OCI-M1 (cell line): ENCODE measurements around the gene RNU5D-1.

ENCODE experiments used
- DNase-seq: peaks from one replicate; lab custom pipeline; 2025; lab: John Stamatoyannopoulos, UW

The RNU5D-1 gene

DNA sequence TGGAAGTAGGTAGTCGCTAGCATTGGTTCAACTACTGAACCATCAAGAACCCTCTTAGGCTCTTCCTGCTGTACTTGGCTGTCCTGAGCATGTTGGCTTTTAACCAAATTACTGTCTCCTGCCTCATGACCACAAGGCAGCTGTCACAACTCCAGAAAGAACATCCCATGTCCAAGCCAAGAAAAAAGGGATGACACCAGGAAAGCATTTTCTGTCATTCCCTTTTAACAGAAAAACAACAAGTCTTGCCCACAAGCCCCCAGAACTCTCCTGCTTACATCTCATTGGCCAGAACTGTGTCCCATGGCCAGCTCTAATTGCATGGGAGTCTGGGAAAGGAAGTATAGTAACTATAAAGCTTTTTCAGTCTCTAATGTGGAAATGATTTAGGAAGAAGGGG lies 2.4 kb upstream of the RNU5D-1 start:
- DNase-seq, result peak; percentile 18

DNA sequence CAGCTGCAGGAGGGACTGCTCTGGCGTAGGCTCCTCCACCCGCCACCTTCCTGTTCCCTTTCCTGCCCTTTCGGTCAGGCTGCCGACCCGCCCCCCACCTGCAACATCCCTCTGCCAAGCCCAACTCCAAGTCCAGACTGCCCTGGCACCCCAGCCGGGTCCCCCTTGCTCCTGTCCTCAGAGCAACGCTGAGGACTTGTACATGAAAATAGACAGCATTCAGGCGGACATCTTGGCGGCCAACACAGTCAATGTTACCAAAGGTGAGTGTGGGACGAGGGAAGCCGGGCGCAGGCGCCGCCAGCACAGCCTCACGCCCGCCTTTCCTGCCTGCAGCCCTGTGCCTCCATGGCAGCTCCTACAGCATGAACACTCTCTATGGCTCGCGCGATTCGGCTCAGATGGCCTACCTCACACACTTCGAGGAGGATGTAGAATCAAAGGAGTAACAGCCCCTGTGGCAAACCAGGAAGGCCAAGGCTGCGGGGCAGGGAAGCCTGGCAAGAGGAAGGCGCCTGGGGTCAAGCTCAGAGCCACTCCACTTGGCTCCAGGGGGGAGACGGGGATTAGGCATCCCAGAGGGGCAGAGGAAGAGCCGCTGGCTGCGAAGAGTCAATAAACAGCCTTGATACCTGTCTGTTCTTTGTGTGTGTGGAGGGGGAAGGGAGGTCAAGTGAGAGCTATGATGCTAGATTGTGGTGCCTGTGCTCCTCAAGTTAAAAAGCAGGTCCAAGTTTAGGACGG lies 5.8 kb downstream of the RNU5D-1 start:
- DNase-seq, result no peak

DNA sequence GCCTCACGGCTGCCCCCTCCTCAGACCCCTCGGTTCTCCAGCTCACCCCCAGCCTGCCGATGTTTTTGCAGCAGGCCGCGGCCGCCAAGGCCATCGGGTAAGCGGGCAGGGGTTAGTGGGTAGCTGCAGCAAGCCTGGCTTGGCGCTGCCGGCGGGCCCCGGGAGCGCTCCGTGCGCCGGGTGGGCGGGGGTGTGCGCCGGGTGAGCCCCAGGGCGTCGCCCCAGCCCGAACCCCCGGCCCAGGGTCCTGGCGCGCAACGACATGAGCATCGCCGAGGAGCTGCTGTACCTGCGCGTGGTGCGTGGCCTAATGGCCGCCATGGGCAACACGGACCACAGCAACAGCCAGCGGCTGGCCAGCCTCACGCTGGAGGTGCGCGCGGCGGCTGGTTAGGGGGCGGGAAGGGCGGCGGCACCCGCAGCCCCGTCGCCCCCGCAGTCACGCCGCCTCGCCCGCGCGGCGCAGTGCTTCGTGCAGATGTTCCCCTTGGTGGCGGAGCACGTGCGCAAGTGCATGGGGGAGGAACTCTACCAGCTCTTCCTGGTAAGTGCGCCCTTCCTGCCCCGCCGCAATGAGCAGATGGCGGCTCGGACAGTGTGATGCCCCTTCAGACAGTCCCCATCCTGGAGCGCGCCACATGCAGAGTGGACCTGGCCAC lies 6.5 kb downstream of the RNU5D-1 start:
- no peak for DNase-seq

DNA sequence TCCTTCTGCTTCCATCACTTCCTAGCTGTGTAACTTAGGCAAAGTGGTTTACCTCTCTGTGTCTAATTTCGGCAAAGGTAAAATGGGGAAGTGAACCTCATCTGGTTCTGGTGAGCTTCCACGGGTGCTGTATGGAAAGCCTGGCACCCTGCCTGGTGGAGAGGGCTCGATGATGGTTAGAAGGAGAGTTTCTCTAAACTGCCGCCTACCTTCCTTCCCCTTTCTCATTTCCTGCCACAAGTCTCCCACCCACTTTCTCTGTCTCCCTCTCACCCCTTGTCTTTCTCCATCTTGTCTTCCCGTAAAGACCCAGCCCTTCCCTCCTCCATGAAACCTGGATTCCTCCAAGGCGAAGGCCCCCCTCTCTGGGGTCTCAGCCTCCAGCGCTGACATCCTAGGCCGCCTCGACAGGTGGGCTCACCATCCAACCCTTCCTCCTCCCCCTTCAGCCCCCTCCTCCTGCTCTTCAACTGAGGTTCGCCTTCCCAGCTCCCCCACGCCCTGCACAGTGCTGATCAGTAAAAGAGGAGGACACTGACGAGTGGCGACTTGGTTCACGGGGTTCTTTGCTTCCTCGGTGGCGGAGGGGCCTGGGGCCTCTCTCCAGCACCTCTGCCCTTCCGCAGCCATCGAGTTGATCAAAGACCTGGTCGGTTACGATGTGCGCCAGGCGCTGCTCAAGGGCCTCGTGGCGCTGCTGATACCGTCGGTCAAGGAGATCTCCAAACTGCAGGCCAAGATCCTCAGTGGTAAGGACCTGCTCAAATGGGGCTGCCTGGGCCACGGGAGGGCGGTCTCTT lies 7.3 kb downstream of the RNU5D-1 start:
- DNase-seq, result peak; percentile 69

DNA sequence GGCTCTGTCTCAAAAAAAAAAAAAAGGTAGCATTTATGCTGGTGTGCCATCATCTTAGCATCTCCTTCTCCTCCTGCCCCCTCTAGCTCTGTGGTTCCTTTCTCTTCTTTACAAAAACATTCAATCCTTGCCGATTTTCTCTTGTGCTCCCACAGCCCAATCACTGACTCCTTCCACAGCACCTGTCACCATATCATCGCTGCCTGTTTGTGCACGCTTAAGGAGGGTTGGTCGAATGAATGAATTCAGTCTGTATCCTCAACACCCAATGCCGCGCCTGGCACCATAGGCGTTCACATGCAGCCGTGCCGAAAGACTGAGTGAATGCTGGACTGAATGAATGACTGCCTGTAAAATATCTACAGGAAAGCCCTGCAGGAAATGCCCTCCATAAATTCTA lies 7.9 kb downstream of the RNU5D-1 start:
- no peak for DNase-seq

DNA sequence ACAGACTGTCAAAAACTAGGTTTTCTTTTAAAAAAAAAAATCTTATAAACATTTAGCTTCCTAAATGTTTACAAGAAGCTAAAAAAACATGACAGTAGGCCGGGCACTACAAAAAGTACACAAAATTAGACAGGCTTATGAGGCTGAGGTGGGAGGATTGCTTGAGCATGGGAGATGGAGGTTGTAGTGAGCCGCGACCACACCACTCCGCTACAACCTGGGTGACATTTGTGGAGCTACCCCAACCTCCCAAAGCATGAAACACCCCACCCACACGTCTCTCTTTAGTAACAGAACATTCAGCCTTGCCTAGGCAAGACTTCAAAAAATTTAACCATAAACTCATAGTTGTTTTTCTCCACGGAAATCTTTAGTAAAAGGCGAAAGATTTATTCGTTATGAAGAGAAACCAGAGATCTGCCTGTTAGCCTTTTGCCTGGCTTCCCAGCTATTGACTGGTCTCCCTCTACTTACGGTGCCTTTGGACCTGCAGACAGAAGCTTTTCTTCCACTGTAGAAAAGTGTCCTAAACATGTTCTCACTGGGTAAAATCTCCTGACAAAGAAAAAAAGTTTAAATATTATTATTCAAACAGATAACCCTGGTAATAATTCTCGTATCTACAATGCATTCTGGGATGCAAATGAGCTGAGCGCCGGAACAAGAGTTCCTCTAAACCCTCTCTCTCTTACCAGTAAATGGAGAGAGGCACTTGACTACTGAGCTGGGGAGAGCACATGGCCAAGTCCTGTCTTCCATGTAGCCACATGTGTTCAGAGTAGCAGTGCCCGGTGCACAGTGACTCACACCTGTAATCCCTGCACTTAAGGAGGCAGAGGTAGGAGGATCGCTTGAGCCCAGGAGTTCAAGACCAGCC lies 9.2 kb downstream of the RNU5D-1 start:
- peak; percentile 98 for DNase-seq

DNA sequence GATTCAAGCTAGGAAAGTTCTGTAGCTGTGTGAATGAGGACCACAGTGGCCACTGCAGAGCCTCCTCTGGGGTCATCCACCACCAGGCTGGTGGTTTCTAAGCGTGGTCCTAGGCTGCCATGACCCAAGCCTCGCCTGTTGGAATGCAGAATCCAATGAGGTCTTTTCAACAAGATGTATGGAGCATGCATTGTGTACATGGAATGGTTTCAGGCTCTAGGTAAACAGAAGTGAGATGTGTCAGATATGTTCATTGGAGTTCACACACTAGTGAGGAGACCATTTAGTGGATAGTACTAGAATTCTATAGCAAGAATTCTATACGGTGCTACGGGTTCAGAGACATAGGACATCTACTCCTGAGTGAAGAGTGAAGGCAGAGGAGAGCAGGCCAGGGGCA lies 10.7 kb downstream of the RNU5D-1 start:
- no peak for DNase-seq

DNA sequence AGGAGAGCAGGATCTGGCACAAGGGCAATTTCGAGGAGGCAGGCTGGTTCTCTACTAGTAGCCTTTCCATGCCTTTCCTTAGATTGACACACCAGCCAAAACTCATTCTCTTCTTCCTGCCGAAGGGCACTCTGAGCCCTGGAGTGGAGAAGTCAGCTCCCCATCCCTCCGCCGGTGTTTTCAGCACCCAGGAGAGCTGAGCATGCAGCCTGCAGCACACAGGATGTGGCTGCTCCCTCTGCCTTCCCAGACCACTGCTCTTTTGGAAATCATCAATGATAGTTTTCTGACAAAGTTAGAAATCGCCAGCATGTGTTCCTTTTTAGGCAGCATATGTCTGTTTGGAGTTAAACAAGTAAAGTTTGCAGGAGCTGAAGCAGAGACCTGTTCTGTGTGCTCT lies 11.7 kb downstream of the RNU5D-1 start:
- DNase-seq, result no peak

DNA sequence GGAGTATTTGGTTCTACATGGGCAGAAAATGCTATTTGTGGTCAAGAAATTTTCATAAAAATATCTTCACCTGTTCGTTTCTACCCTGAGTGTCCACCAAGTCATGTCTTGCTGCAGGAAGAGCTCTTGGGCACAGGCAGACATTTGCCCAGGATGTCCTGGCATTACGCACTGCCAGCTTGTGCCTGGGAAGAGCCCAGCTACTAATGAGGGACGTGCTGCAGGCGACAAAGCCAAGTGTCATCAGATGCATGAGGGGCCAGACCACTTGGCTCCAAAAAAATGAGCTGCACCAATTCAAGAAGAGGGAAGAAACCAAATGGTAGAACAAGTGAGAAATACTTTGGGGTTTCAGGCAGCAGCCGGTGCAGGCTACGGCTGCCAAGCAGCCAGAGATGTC lies 12.9 kb downstream of the RNU5D-1 start:
- no peak for DNase-seq

DNA sequence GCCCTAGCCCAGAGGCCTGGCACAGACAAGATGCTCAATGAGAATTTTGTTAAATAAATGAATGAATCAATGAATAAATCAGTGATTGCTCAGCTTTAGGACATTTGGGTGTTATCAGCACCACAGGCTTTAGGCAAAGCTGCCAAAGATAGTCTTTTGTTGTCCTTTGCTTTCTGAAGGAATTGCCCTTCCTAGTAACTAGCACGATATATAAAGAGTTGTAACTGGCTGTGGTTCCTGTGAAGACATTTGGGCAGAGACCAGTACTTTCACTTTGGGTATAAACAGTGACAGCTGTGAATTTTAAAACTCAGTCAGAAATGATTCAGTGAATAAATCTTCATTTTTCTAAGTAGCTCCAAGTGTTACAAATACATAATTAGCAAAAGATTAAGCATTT lies 13.3 kb downstream of the RNU5D-1 start:
- peak; percentile 19 for DNase-seq

DNA sequence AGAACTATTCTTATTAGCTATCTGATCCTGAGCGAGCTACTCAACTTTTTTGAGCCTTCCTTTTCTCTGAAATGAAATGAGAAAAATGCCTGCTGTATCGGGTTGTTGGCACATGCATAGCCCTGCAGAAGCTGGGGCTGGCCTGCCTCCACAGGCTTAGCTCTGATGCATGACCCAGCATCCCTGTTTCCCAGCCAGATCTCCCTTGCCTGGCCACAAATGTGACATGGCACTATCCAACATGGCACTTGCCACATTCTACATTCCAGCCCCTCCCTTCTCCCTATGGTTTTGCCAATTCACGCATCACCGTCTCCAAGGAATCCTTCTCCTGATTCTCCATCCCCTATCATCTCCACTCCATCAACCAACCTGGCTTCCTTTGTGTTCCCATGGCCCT lies 13.8 kb downstream of the RNU5D-1 start:
- DNase-seq, result no peak

DNA sequence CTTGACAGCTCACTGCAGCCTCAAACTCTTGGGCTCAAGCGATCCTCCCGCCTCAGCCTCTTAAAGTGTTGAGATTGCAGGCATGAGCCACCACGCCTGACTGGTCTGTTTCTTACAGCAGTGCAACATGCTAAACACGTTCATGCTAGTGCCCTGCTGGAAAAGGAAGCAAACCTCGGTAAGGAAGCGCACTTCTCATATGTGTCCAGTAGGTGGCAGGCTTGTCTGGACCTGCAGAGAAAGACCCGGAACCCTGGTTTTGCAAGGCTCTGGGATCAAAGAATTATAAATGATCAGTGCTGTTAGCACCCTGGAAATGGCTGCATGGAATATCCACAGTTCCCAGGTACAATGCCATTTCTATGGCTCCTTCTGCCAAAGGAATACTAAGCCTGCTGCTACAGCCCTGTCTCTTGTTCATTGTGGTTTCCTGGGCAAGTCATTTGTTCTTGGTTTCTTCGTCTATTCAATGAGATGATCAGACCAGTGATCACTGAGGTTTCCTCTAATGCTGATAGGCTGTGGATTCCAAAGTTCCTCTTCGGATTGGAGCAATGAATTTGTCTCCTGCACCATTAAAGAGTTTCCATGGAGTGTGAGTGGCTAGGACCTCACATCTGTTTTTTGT lies 15.9 kb downstream of the RNU5D-1 start:
- peak; percentile 88 for DNase-seq

DNA sequence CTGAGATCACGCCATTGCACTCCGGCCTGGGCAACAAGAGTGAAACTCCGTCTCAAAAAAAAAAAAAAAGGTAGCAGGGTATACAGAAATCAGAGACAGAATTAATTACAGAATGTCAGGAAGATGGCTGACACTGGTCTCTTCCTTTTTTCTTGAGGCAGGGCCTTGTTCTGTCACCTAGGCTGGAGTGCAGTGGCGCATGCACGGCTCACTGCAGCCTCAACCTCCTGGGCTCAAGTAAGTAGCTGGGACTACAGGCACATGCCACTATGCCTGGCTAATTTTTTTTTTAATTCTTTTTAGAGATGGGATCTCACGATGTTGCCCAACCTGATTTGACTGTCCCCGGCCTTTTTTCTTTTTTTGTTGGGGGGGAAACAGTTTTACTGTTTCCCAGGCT lies 16.4 kb downstream of the RNU5D-1 start:
- DNase-seq, result no peak

DNA sequence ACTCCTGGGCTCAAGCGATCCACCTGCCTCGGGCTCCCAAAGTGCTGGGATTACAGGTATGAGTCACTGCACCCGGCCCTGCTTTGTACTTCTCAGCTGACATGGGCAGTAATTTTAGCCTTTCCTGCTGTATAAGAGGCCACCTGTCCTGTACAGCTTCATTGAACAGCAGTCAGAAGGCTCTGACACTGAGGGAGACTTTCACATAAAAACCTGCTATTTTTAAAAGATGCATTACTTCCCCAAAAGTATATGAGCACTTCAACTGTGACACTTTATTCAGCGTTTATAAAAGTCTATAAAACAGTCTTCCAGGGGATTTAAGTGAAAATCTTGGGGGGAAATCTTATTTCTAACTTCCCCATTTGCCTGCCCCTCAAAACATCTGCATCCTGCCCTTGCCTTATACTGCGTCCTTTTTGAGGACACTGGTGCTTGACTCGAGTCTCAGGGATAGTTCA lies 17.6 kb downstream of the RNU5D-1 start:
- DNase-seq, result no peak

DNA sequence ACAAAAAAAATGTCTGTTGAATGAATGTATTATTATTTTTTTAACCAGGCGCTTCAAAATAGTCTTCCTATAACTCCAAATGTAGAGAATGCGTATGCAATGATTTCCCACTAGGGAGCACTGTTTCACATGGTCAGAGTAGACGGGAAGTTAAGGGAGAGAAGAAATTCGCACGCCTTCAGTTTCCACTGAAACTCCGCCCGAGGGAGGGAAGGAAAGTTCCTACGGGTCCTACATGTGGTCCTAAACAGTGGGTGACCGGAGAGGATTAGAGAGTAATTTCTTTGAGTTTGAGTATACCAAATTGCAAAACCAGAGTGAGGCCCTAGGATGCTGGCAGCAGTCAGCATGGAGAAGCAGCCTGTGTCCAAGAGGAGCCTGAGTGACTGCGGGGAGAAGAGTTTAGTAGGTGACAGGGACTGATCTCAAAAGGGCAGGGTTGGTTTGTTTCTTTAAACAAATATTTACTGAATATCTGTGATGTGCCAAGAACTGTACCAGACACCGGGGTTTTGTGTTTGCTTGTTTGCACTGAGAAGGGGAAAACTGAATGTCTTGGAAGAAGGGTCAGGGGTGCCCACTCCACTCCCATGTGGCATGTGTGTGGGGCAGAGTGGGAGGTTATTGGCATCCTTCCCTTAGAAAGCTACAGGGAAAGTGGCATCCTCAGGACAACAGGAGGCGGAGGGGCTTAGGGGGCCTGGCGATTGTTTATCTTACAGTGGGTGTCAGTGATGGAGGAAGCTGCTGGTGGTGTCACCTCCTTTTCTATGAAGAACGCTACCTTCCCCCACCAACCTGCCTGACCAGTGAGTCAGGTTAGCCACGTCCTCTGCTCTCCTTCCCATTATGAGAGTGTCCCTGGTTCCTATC lies 22.8 kb downstream of the RNU5D-1 start:
- DNase-seq, result peak; percentile 80

DNA sequence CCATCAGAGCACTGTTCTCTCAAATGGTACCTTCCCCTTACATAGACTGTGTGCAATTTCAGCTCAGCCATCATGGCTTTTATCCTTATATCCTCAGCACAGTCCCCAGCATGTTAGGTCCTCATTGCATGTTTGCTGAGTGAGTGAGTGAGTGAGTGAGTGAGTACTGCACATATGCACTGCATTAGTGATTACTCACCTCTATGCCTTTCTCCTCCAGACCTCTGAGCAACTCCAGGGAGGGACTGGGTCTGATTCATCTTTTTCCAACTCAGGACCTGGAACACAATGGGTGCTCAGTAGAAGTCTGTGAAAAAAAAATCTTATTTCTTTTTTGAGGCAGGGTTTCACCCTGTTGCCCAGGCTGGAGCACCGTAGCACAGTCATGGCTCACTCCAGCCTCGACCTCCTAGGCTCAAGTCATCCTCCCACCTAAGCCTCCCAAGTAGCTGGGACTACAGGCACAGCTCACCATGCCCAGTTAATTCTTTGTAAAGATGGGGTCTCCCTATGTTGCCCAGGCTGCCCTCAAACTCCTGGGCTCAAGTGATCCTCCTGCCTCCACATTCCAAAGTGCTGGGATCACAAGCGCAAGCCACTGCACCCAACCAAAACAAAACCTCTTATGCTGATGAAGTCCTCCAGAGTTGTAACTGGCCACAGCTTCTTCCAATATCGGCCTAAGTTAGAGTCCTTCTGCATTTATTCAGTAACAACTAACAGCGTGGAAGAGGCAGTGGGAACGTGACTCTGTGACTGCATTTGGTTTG lies 23.7 kb downstream of the RNU5D-1 start:
- DNase-seq, result no peak

DNA sequence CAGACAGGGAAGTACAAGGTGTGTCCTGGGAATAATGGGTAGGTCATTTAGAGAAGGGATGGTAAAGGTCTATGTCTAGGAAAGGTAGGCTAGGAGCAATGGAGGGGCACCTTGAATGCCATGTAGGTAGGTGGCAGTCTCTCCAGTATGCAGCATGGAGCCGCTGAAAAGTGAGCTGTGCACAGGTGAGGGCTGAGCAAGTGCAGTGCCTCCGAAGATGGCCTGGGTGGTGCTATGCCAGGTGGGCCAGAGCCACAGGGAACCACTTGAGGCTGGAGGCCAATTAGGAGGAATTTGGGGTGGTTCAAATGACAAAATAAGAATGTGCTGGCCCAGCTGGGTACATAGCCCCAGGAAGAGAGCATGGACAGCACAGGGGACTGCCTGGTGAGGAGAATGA lies 25.0 kb downstream of the RNU5D-1 start:
- no peak for DNase-seq

DNA sequence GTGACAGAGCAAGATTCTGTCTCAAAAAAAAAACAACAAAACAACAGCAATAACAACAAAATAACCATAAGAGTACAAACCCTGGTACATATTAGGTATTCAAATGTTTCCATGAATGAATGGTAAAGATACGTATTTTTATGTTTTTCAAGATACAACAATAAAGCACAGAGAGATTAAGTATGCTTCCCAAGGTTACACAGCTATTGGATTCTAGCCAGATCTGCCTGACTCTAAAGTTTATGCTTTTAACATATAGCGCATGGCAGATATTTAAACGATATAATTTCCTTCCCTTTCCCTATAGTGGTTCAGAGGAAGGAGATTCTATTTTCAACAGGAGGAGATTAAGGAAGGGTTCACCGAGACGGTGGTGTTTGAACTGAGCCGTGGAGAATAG lies 25.5 kb downstream of the RNU5D-1 start:
- no peak for DNase-seq

DNA sequence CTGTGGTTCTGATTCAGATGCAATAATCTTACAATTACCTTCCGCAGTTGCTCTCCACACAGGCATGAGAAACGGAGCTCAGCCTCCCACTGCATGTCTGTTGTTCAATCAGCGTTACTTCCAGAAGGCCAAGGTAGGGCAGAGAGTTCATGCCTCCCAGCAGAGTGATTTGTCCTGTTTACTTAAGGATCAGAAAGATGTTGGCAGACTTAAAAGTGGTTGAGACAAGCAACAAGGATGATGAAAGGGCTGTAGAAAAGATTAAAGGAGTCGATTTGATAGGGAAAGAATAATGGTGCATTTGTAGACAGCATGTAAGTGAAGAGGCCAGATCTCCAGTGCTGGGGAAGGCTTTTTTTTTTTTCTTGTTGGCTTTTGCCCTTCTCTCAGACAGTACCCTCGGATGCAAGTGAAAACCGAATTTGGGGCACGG lies 29.8 kb downstream of the RNU5D-1 start:
- no peak for DNase-seq

DNA sequence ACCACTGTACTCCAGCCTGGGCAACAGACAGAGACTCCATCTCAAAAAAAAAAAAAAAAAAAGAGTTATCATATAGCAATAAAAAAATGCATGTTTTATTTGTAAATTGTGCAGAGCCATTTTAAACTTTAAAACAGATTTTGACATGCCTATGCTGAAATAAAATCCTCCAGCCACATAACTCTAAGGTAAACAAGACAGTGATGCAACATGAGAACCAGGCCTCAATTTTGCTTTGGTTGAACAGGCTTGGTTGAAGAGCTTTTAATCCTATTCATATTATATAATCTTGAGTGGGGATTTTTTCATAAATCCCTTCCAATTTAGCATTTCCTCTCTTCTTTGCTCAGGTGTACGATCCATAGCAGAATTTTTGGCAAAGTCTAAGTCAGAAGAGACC lies 30.4 kb downstream of the RNU5D-1 start:
- no peak for DNase-seq
